CD14-positive monocyte (primary cell): ENCODE data around the gene PCP4L1. TPM values are rescaled to one million over a fixed set of nuclear protein-coding genes. Genes with fewer than 3 reads are reported as not detected.

Source experiments
- DNase-seq, 3 donors: peaks; one replicate each; pipeline ENCODE4 v3.0.0-alpha.2; 2011 to 2022
- H2AFZ ChIP-seq: 2 replicates; pipeline ENCODE4 v1.6.0; 2012; ENCODE audit warnings: mild to moderate bottlenecking, low read depth, low read length, inconsistent platforms; ENCODE audit not compliant: insufficient read depth, poor library complexity, severe bottlenecking
- H3K27ac ChIP-seq, 2 donors: 1 replicate in 1 of 2; 2 replicates in 1 of 2; pipeline ENCODE4 v1.5.1; 2012 to 2013; ENCODE audit warnings: low read length in 2 of 2, control low read depth in 1 of 2, inconsistent platforms in 1 of 2, low read depth in 1 of 2, mild to moderate bottlenecking in 1 of 2
- H3K27me3 ChIP-seq, 2 donors: one replicate each; pipeline versions ENCODE4 v1.6.0 to v1.6.1; 2011 to 2013; ENCODE audit warnings: low read length in 2 of 2; ENCODE audit not compliant: control insufficient read depth in 2 of 2, insufficient read depth in 2 of 2
- H3K36me3 ChIP-seq, 2 donors: replicated peaks in 1 of 2; 1 replicate in 1 of 2; 2 replicates in 1 of 2; pipeline versions ENCODE4 v1.5.1 to v1.6.1; 2012 to 2013; ENCODE audit warnings: low read length in 2 of 2, control low read depth in 1 of 2, inconsistent platforms in 1 of 2, mild to moderate bottlenecking in 1 of 2; ENCODE audit not compliant: insufficient read depth in 2 of 2, control insufficient read depth in 1 of 2
- H3K4me1 ChIP-seq, 2 donors: 1 replicate in 1 of 2; 2 replicates in 1 of 2; pipeline versions ENCODE4 v1.5.1 to v1.6.1; 2012 to 2013; ENCODE audit warnings: low read length in 2 of 2, control low read depth in 1 of 2, inconsistent platforms in 1 of 2, mild to moderate bottlenecking in 1 of 2, moderate library complexity in 1 of 2; ENCODE audit not compliant: insufficient read depth in 2 of 2, control insufficient read depth in 1 of 2
- H3K4me2 ChIP-seq: replicated peaks from 2 replicates; pipeline ENCODE3; 2012; ENCODE audit warnings: low read length, moderate library complexity, mild to moderate bottlenecking; ENCODE audit not compliant: poor library complexity, severe bottlenecking; ENCODE audit errors: extremely low read depth
- H3K4me3 ChIP-seq, 3 experiments: fragments of 200-600 bp in 1 of 3; sonication (generic) in 1 of 3; replicated peaks in 1 of 3; 1 replicate in 2 of 3; 2 replicates in 1 of 3; pipeline ENCODE4 v1.5.1; 2011 to 2013; ENCODE audit warnings: low read length in 3 of 3, mild to moderate bottlenecking in 3 of 3, control low read depth in 2 of 3, low read depth in 2 of 3, inconsistent platforms in 1 of 3, moderate library complexity in 1 of 3
- H3K79me2 ChIP-seq: 2 replicates; pipeline ENCODE4 v1.6.0; 2012; ENCODE audit warnings: mild to moderate bottlenecking, control low read depth, inconsistent platforms, low read length, moderate library complexity; ENCODE audit not compliant: insufficient read depth
- H3K9ac ChIP-seq: 2 replicates; pipeline ENCODE4 v1.6.0; 2017; ENCODE audit warnings: low read length, mild to moderate bottlenecking; ENCODE audit not compliant: insufficient read depth, poor library complexity, severe bottlenecking
- H3K9me3 ChIP-seq, 2 donors: replicated peaks in 1 of 2; 1 replicate in 1 of 2; 2 replicates in 1 of 2; pipeline versions ENCODE4 v1.5.1 to v1.6.1; 2012 to 2013; ENCODE audit warnings: low read length in 2 of 2, control low read depth in 1 of 2; ENCODE audit not compliant: control insufficient read depth in 1 of 2, insufficient read depth in 1 of 2
- H4K20me1 ChIP-seq: 2 replicates; pipeline ENCODE4 v1.6.0; 2012; ENCODE audit warnings: mild to moderate bottlenecking, low read length, control low read depth, moderate library complexity; ENCODE audit not compliant: insufficient read depth
- H3K27ac Mint-ChIP-seq, 7 donors: one replicate each; pipeline ENCODE4 v1.8.0; 2020; ENCODE audit warnings: mild to moderate bottlenecking in 7 of 7, mixed read lengths in 7 of 7, moderate library complexity in 6 of 7, inconsistent platforms in 2 of 7
- H3K27me3 Mint-ChIP-seq, 3 donors: one replicate each; pipeline ENCODE4 v1.8.0; 2021 to 2022; ENCODE audit warnings: low read depth in 3 of 3, mild to moderate bottlenecking in 3 of 3, mixed read lengths in 3 of 3, moderate library complexity in 3 of 3, inconsistent platforms in 1 of 3
- H3K36me3 Mint-ChIP-seq, 2 donors: one replicate each; pipeline ENCODE4 v1.8.0; 2020; ENCODE audit warnings: mixed read lengths in 2 of 2, inconsistent platforms in 1 of 2, mild to moderate bottlenecking in 1 of 2
- H3K4me1 Mint-ChIP-seq: one replicate; pipeline ENCODE4 v1.8.0; 2020; ENCODE audit warnings: mild to moderate bottlenecking, mixed read lengths
- H3K4me3 Mint-ChIP-seq, 2 donors: one replicate each; pipeline ENCODE4 v1.8.0; 2020; ENCODE audit warnings: mild to moderate bottlenecking in 2 of 2, mixed read lengths in 2 of 2, moderate library complexity in 1 of 2
- H3K9me3 Mint-ChIP-seq, 7 donors: one replicate each; pipeline ENCODE4 v1.8.0; 2020 to 2022; ENCODE audit warnings: mixed read lengths in 7 of 7, mild to moderate bottlenecking in 6 of 7, moderate library complexity in 6 of 7, inconsistent platforms in 2 of 7
- WGBS: methylation state at CpG from one replicate; pipeline ENCODE4 v1.1.5; 2013; ENCODE audit warnings: missing lambda C conversion rate; ENCODE audit not compliant: insufficient coverage; 5-methylcytosine and 5-hydroxymethylcytosine counted together
- intact Hi-C, 2 donors: fragments of 100-400 bp; cut with micrococcal nuclease; formaldehyde crosslinking; loops; one replicate each; pipeline versions ENCODE4 v1.15.0 to v1.15.1; 2023
- polyA plus RNA-seq, 3 donors: library from polyadenylated mRNA; depleted of rRNA in 1 of 3; unstranded in 2 of 3; stranded (reverse) in 1 of 3; fragments of 300-500 nt in 2 of 3; fragments of >200 nt in 1 of 3; fragmentation: Illumina TruSeq in 2 of 3; gene quantifications; 1 replicate in 2 of 3; 2 replicates in 1 of 3; pipeline ENCODE4 v1.2.3, GENCODE V29; 2012 to 2021
- TF ChIP-seq, protein P1 (sequence below): fragments of 200-600 bp; IDR thresholded peaks from one replicate; pipeline ENCODE4 v1.8.0; 2022; ENCODE audit warnings: antibody characterized with exemption, mild to moderate bottlenecking

Gene PCP4L1
- polyA plus RNA-seq, 3 donors, result not detected

DNA sequence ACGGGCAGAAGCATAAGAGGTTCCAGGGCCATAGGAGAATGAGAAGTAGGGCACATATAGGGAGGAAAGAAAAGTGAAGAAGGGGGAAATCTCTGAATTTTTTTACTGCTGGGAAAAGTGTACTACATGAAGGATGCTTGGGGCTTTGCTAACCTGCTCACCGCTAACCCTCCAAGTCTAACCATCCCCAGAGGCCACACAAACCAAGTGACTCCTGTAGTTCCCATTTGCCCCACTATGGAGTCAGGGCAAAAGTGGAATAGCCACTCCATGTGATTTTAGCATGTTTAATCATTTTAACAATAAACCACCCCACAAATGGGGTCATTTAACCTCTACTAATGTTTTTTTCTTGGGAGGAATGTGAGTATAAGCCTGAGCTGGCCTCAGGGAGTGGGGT lies 26.6 kb downstream of the PCP4L1 start:
- no peak for DNase-seq
- Histone ChIP-seq H3K9ac (no peak overlapping the region), H3K27me3 (no peaks in the 10 kb centered on the region), H4K20me1 (no peaks in the 10 kb centered on the region), H3K9me3 (no peaks in the 10 kb centered on the region), H3K4me2 (no peak overlapping the region), H2AFZ (no peak overlapping the region), H3K27ac (no peak overlapping the region), H3K36me3 (no peaks in the 10 kb centered on the region), H3K4me3 (no peak overlapping the region), H3K79me2 (no peaks in the 10 kb centered on the region), H3K4me1 (no peaks in the 10 kb centered on the region)
- WGBS, result no CpG with 5 or more reads among the region's 2 CpGs
- H3K27me3 Mint-ChIP-seq, result peaks cover 6 to 9% (median 6%) of the 10 kb centered on the region in 3 donors
- H3K36me3 Mint-ChIP-seq, result no peaks in the 10 kb centered on the region
- H3K4me3 Mint-ChIP-seq, result no peak overlapping the region
- H3K27ac Mint-ChIP-seq, result no peak overlapping the region
- TF ChIP-seq, protein P1, sequence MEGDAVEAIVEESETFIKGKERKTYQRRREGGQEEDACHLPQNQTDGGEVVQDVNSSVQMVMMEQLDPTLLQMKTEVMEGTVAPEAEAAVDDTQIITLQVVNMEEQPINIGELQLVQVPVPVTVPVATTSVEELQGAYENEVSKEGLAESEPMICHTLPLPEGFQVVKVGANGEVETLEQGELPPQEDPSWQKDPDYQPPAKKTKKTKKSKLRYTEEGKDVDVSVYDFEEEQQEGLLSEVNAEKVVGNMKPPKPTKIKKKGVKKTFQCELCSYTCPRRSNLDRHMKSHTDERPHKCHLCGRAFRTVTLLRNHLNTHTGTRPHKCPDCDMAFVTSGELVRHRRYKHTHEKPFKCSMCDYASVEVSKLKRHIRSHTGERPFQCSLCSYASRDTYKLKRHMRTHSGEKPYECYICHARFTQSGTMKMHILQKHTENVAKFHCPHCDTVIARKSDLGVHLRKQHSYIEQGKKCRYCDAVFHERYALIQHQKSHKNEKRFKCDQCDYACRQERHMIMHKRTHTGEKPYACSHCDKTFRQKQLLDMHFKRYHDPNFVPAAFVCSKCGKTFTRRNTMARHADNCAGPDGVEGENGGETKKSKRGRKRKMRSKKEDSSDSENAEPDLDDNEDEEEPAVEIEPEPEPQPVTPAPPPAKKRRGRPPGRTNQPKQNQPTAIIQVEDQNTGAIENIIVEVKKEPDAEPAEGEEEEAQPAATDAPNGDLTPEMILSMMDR, result no peak
- intact Hi-C loops, result no loop called here
- no peaks in the 10 kb centered on the region for H3K9me3 Mint-ChIP-seq
- H3K4me1 Mint-ChIP-seq, result peaks cover 6% of the 10 kb centered on the region

DNA sequence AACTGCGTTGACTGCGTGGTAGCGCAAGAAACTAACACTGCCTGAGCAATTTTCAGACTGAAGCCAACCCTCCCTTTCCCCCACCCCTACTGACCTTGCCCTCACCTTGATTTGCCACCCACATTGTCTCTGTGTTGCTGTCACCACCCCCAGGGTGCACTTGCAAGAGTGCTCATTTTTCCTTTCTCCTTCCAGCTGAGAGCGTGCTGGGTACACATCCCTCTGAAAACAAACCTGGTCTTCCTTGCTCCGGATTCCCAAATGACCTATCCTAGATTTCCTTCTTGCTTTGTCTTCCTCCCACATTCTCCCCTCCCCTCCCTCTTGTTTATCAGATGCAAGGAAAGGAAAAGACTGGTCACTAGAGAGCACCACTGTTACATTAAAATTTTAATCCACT lies 27.0 kb downstream of the PCP4L1 start:
- H3K4me1 Mint-ChIP-seq, result peaks cover 6% of the 10 kb centered on the region
- H3K4me1 ChIP-seq, result no peaks in the 10 kb centered on the region
- 100% methylated on average over 2 of the region's 5 CpGs for WGBS
- H3K9me3 Mint-ChIP-seq, result no peaks in the 10 kb centered on the region
- intact Hi-C loops, result no loop called here
- H4K20me1 ChIP-seq, result no peaks in the 10 kb centered on the region
- no peak overlapping the region for H2AFZ ChIP-seq
- H3K27ac ChIP-seq, result no peak overlapping the region
- H3K79me2 ChIP-seq, result no peaks in the 10 kb centered on the region
- peak overlapping the region in 1 of 7 donors; percentile 11 for H3K27ac Mint-ChIP-seq
- no peaks in the 10 kb centered on the region for H3K36me3 ChIP-seq
- H3K27me3 ChIP-seq, result no peaks in the 10 kb centered on the region
- no peak overlapping the region for H3K9ac ChIP-seq
- no peak for DNase-seq
- H3K4me2 ChIP-seq, result no peak overlapping the region
- H3K4me3 ChIP-seq, result no peak overlapping the region
- H3K27me3 Mint-ChIP-seq, result peaks cover 4 to 7% (median 6%) of the 10 kb centered on the region in 3 donors
- TF ChIP-seq, protein P1, result no peak
- H3K4me3 Mint-ChIP-seq, result no peak overlapping the region
- H3K9me3 ChIP-seq, result no peaks in the 10 kb centered on the region
- no peaks in the 10 kb centered on the region for H3K36me3 Mint-ChIP-seq
